IPS DF 6.9 (cell line): ENCODE results near the gene DDX6.
A peak's percentile ranks its signal among the peaks of the same experiment; 100 is the strongest.
"Not testable (repeated sequence)": the region's sequence is repeated elsewhere in the genome, so short reads cannot be mapped to it uniquely, and the experiment has no call there.

Source experiments
- DNase-seq: peaks from one replicate; pipeline ENCODE4 v3.0.0-alpha.2; 2013; ENCODE audit warnings: low read depth, low spot score
- H3K27ac ChIP-seq: one replicate; pipeline ENCODE4 v1.5.1; 2013; ENCODE audit warnings: low read length, control low read depth
- H3K27me3 ChIP-seq: 2 replicates; pipeline ENCODE4 v1.6.1; 2013; ENCODE audit warnings: mild to moderate bottlenecking, low read length; ENCODE audit not compliant: control insufficient read depth, insufficient read depth
- H3K36me3 ChIP-seq: 2 replicates; pipeline ENCODE4 v1.6.1; 2013; ENCODE audit warnings: low read length; ENCODE audit not compliant: control insufficient read depth, insufficient read depth
- H3K4me1 ChIP-seq: 2 replicates; pipeline ENCODE4 v1.6.1; 2013; ENCODE audit warnings: low read length; ENCODE audit not compliant: control insufficient read depth, insufficient read depth
- H3K4me3 ChIP-seq: 2 replicates; pipeline ENCODE4 v1.5.1; 2013; ENCODE audit warnings: mild to moderate bottlenecking, low read length
- H3K9me3 ChIP-seq: 2 replicates; pipeline ENCODE4 v1.6.1; 2013; ENCODE audit warnings: low read length, inconsistent platforms; ENCODE audit not compliant: control insufficient read depth, insufficient read depth
- WGBS: extraction: QIAGEN DNeasy Blood & Tissue Kit; methylation state at CpG from one replicate; pipeline ENCODE4 v1.1.7; 2013; ENCODE audit warnings: mixed read lengths, missing lambda C conversion rate; ENCODE audit not compliant: insufficient read length, insufficient coverage; 5-methylcytosine and 5-hydroxymethylcytosine counted together

DDX6 gene

GRCh38 chr11:118790357-118791110 lies 430 bp downstream of the DDX6 start:
- Histone ChIP-seq H3K27me3 (no peaks in the 10 kb centered on the region), H3K4me1 (no peaks in the 10 kb centered on the region), H3K36me3 (0 out of 2 replicates have a peak, but pooled peaks cover 3% of the 10 kb centered on the region), H3K27ac (no peak overlapping the region), H3K9me3 (no peaks in the 10 kb centered on the region), H3K4me3 (peak overlapping the region; percentile 94)
- DNase-seq: no peak
- no CpG with 5 or more reads among the region's 54 CpGs for WGBS

DNA sequence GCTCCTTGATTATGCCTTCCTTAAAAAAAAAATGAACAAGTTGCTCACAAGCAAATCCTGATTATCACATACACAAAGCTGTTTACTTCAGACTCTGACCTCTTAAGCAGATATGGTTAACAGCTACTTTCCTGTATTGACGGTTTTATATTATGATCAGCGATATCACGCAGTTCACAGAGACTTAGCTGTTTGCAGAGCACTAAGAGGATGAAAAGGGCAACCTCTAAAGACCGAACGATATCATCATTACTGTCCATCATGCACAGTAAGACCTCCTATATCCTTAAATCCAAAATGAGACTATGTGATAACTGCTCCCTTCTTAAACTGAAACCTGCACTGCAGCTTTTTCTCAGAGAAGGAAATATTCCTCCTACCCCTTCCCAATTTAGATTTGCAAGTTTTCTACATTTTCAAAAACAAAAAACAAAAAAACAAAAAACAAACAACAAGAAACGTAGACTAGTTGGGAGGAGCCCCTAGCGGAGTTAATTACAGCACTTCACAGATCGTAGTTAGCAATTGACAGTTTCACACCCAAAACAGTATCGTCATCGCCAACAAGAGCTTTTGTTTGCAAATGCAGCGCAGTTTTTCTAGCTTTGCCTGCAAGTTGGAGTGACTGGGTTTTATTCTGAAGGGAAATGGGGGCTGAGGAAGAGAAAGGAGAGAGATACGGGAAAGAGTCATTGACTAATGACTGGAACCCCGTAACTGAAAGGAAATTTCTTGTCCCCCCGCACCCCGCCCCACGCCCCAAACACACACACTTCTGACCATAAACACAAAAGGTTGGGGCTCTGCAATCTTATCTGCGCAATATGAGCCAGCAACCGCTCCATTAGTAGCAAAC lies 1.2 kb downstream of the DDX6 start:
- H3K4me3 ChIP-seq: peak overlapping the region; percentile 94; the same call in 1 of the 2 replicates
- no peaks in the 10 kb centered on the region for H3K9me3 ChIP-seq
- H3K27ac ChIP-seq: no peak overlapping the region
- H3K4me1 ChIP-seq: no peaks in the 10 kb centered on the region
- no peak for DNase-seq
- H3K36me3 ChIP-seq: peaks cover 3% of the 10 kb centered on the region; the same call in 1 of the 2 replicates
- no peaks in the 10 kb centered on the region for H3K27me3 ChIP-seq
- WGBS: no CpG with 5 or more reads among the region's 18 CpGs

GRCh38 chr11:118786657-118787056 lies 4.3 kb downstream of the DDX6 start:
- H3K4me3 ChIP-seq: no peak overlapping the region

GRCh38 chr11:118785362-118785761 lies 5.6 kb downstream of the DDX6 start:
- WGBS: 100% methylated on average over 1 of the region's 3 CpGs
- no peak overlapping the region for H3K4me3 ChIP-seq
- H3K36me3 ChIP-seq: peaks cover 5% of the 10 kb centered on the region; the same call in 1 of the 2 replicates
- DNase-seq: no peak
- H3K27ac ChIP-seq: no peak overlapping the region
- H3K4me1 ChIP-seq: no peaks in the 10 kb centered on the region
- H3K9me3 ChIP-seq: no peaks in the 10 kb centered on the region
- no peaks in the 10 kb centered on the region for H3K27me3 ChIP-seq

More at GRCh38 chr11:118786657-118787056, 4.3 kb downstream of the DDX6 start:
- no peaks in the 10 kb centered on the region for H3K27me3 ChIP-seq
- peaks cover 5% of the 10 kb centered on the region; the same call in 1 of the 2 replicates for H3K36me3 ChIP-seq
- WGBS: no CpG with 5 or more reads among the region's 2 CpGs
- H3K27ac ChIP-seq: no peak overlapping the region
- H3K9me3 ChIP-seq: no peaks in the 10 kb centered on the region
- DNase-seq: no peak
- no peaks in the 10 kb centered on the region for H3K4me1 ChIP-seq

- no peak for DNase-seq
- no peaks in the 10 kb centered on the region for H3K4me1 ChIP-seq
- H3K36me3 ChIP-seq: peaks cover 5% of the 10 kb centered on the region; the same call in 1 of the 2 replicates
- H3K27ac ChIP-seq: no peak overlapping the region
- H3K9me3 ChIP-seq: no peaks in the 10 kb centered on the region
- H3K27me3 ChIP-seq: no peaks in the 10 kb centered on the region
- no peak overlapping the region for H3K4me3 ChIP-seq
- WGBS: no CpG with 5 or more reads among the region's 8 CpGs
Observed at GRCh38 chr11:118783724-118784495, 7.1 kb downstream of the DDX6 start.

DNA sequence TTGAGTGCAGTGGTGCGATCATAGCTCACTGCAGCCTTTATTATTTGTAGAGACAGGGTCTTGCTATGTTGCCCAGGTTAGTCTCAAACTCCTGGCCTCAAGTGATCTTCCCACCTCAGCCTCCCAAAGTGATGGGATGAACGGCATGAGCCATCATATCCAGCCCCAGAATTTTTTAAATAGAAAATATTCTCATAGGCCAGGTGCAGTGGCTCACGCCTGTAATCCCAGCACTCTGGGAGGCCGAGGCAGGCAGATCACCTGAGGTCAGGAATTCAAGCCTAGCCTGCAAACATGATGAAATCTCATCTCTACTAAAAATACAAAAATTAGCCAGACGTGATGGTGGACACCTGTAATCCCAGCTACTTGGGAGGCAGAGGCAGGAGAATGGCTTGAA lies 7.6 kb downstream of the DDX6 start:
- not testable (repeated sequence) for H3K36me3 ChIP-seq

GRCh38 chr11:118778898-118779297 lies 12.1 kb downstream of the DDX6 start:
- H3K27ac ChIP-seq: no peak overlapping the region
- no peak overlapping the region for H3K4me3 ChIP-seq
- H3K27me3 ChIP-seq: no peaks in the 10 kb centered on the region
- H3K9me3 ChIP-seq: no peaks in the 10 kb centered on the region
- WGBS: no CpG with 5 or more reads among the region's 5 CpGs
- peaks cover 8% of the 10 kb centered on the region; the same call in 1 of the 2 replicates for H3K36me3 ChIP-seq
- no peak for DNase-seq
- H3K4me1 ChIP-seq: no peaks in the 10 kb centered on the region

More for the DNA sequence above, 7.6 kb downstream of the DDX6 start:
- H3K27me3 ChIP-seq, DNase-seq, H3K27ac ChIP-seq, H3K9me3 ChIP-seq, H3K4me1 ChIP-seq, H3K4me3 ChIP-seq: not testable (repeated sequence)
- no CpG with 5 or more reads among the region's 5 CpGs for WGBS

DNA sequence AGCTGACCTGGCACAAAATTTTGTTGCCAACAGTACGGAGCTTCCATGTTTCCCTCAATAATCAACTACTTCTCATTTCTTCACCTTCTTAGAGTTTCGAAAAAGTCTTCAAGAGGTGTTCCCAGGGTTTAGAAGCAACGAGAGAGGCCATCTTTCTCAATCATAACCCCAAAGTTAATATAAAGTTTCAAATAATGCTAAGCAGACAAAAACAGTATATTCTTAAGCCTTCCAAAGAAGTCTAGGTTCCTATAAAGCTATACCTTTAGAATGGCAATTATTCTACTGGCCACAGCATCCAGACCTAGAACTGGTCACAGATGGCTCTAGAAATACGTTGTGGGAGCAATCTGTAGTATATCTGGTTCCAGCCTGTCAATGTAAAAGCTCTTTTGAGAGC lies 16.9 kb downstream of the DDX6 start:
- H3K27ac ChIP-seq: no peak overlapping the region
- WGBS: no CpG with 5 or more reads among the region's 4 CpGs
- H3K4me1 ChIP-seq: no peaks in the 10 kb centered on the region
- no peaks in the 10 kb centered on the region for H3K9me3 ChIP-seq
- H3K36me3 ChIP-seq: peaks cover 5% of the 10 kb centered on the region; the same call in 1 of the 2 replicates
- DNase-seq: no peak
- H3K27me3 ChIP-seq: no peaks in the 10 kb centered on the region
- no peak overlapping the region for H3K4me3 ChIP-seq

DNA sequence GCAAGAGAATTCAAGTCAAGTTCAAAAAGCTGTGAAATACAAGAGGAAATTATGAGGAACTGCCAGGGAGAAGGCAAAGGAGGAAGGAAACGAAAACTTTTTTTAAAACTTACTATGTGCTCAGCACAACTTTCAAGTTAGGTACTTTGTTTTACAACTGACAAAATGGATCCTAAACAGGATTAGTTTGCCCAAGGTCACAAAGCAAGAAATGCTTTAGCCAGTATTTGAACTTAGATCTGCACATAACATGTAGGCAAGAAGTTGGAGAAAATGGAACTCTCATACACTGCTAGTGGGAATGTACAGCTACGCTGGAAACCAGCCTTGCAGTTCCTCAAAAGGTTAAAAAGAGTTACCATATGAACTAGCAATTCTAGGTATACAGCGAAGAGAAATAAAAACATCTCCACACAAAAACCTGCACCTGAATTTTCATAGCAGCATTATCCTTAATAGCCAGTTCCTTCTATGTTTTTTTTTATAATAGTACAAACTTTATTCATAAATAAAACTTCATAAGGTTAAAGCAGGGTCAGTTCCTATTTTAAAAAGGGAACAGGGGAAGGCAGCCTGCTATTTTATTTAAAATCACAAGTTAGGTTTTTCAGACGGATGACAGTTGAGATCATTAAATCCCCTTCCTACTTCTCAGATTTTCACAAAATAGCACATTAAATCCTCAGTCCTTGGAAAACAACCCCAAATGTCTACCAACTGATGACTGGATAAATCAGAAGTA lies 19.2 kb downstream of the DDX6 start:
- Histone ChIP-seq H3K4me1 (no peaks in the 10 kb centered on the region), H3K9me3 (no peaks in the 10 kb centered on the region), H3K36me3 (peaks cover 3% of the 10 kb centered on the region; the same call in 1 of the 2 replicates), H3K27me3 (no peaks in the 10 kb centered on the region), H3K27ac (no peak overlapping the region), H3K4me3 (no peak overlapping the region)
- WGBS: no CpG with 5 or more reads among the region's 4 CpGs
- no peak for DNase-seq
